IMR-90 (cell line): ENCODE data around the gene MINK1. TPM values are rescaled to one million over a fixed set of nuclear protein-coding genes. Genes with fewer than 3 reads are reported as not detected.

Experiments
- ATAC-seq: fragments of 200-7000 bp; cut with Tn5 transposase; 2 replicates; pipeline ENCODE4 v1.9.1; 2020; ENCODE audit warnings: low read depth, mild to moderate bottlenecking, moderate library complexity
- BruUV-seq: library from RNA; stranded (reverse); fragments of 400-500 nt; replicated peaks from 2 replicates; lab custom pipeline; 2021; lab: Mats Ljungman, UMichigan
- CTCF ChIA-PET: fragments of 300-600 bp; formaldehyde crosslinking; extraction: SDS; loops from one replicate; lab custom pipeline; 2021; ENCODE audit warnings: antibody characterized with exemption; lab: Yijun Ruan, JAX
- POLR2A ChIA-PET: fragments of 300-600 bp; sonication (Branson Sonifier 250); formaldehyde crosslinking; loops from one replicate; lab custom pipeline; 2022; ENCODE audit warnings: antibody characterized with exemption; ENCODE audit not compliant: unreplicated experiment; lab: Charles Lee
- DNase-seq: peaks from one replicate; pipeline ENCODE4 v3.0.0; 2013
- H2AFZ ChIP-seq: replicated peaks from 2 replicates; pipeline ENCODE3; 2013; ENCODE audit warnings: low read length, mild to moderate bottlenecking; ENCODE audit not compliant: poor library complexity
- H2AK5ac ChIP-seq: 2 replicates; pipeline ENCODE4 v1.6.1; 2013; ENCODE audit warnings: low read depth, low read length, inconsistent platforms
- H2AK9ac ChIP-seq: replicated peaks from 2 replicates; pipeline ENCODE3; 2013; ENCODE audit warnings: mild to moderate bottlenecking, low read depth, low read length, moderate library complexity; ENCODE audit not compliant: poor library complexity
- H2BK120ac ChIP-seq: 2 replicates; pipeline ENCODE4 v1.6.1; 2013; ENCODE audit warnings: low read depth, low read length, inconsistent platforms
- H2BK15ac ChIP-seq: 3 replicates; pipeline ENCODE4 v1.6.1; 2013; ENCODE audit warnings: low read depth, low read length, inconsistent platforms
- H2BK20ac ChIP-seq: 2 replicates; pipeline ENCODE4 v1.6.1; 2013; ENCODE audit warnings: low read depth, mild to moderate bottlenecking, inconsistent platforms, low read length, moderate library complexity
- H2BK5ac ChIP-seq: 2 replicates; pipeline ENCODE4 v1.6.1; 2013; ENCODE audit warnings: mild to moderate bottlenecking, low read depth, low read length, inconsistent platforms; ENCODE audit not compliant: poor library complexity, severe bottlenecking
- H3K14ac ChIP-seq: replicated peaks from 2 replicates; pipeline ENCODE4 v1.6.1; 2013; ENCODE audit warnings: low read depth, low read length, inconsistent platforms
- H3K18ac ChIP-seq: 2 replicates; pipeline ENCODE4 v1.6.1; 2013; ENCODE audit warnings: low read depth, low read length, control low read depth
- H3K23ac ChIP-seq: 2 replicates; pipeline ENCODE4 v1.6.1; 2013; ENCODE audit warnings: low read depth, low read length, inconsistent platforms
- H3K27ac ChIP-seq: 2 replicates; pipeline ENCODE4 v1.5.1; 2013; ENCODE audit warnings: mild to moderate bottlenecking, control low read depth, low read length; ENCODE audit not compliant: insufficient read depth
- H3K27me3 ChIP-seq: 2 replicates; pipeline ENCODE4 v1.6.1; 2013; ENCODE audit warnings: low read length; ENCODE audit not compliant: control insufficient read depth, insufficient read depth
- H3K36me3 ChIP-seq: 2 replicates; pipeline ENCODE4 v1.6.1; 2013; ENCODE audit warnings: low read length, mixed read lengths; ENCODE audit not compliant: control insufficient read depth, insufficient read depth
- H3K4ac ChIP-seq: 2 replicates; pipeline ENCODE4 v1.6.1; 2013; ENCODE audit warnings: low read depth, low read length, inconsistent platforms
- H3K4me1 ChIP-seq: 2 replicates; pipeline ENCODE4 v1.6.1; 2013; ENCODE audit warnings: low read length, mixed read lengths; ENCODE audit not compliant: control insufficient read depth, insufficient read depth
- H3K4me2 ChIP-seq: 2 replicates; pipeline ENCODE4 v1.6.1; 2013; ENCODE audit warnings: low read depth, mild to moderate bottlenecking, control low read depth, low read length, moderate library complexity
- H3K4me3 ChIP-seq: 2 replicates; pipeline ENCODE4 v1.5.1; 2013; ENCODE audit warnings: low read depth, mild to moderate bottlenecking, control low read depth, low read length, moderate library complexity; ENCODE audit not compliant: insufficient read depth
- H3K56ac ChIP-seq: 2 replicates; pipeline ENCODE4 v1.6.1; 2013; ENCODE audit warnings: low read length, inconsistent platforms; ENCODE audit not compliant: insufficient read depth; ENCODE audit errors: extremely low read depth
- H3K79me1 ChIP-seq, 2 experiments: 2 replicates each; pipeline ENCODE4 v1.6.1; 2013; ENCODE audit warnings: low read length in 2 of 2, inconsistent platforms in 1 of 2, low read depth in 1 of 2
- H3K9ac ChIP-seq: 2 replicates; pipeline ENCODE4 v1.6.1; 2013; ENCODE audit warnings: low read depth, low read length, control low read depth
- H3K9me1 ChIP-seq: 2 replicates; pipeline ENCODE4 v1.6.1; 2013; ENCODE audit warnings: low read length, inconsistent platforms; ENCODE audit not compliant: insufficient read depth
- H3K9me3 ChIP-seq: 2 replicates; pipeline ENCODE4 v1.6.1; 2013; ENCODE audit warnings: low read length; ENCODE audit not compliant: control insufficient read depth, insufficient read depth
- H4K20me1 ChIP-seq: 2 replicates; pipeline ENCODE4 v1.6.1; 2013; ENCODE audit warnings: low read length, inconsistent platforms; ENCODE audit not compliant: insufficient read depth
- H4K5ac ChIP-seq: 2 replicates; pipeline ENCODE4 v1.6.1; 2013; ENCODE audit warnings: mild to moderate bottlenecking, low read depth, low read length, control low read depth
- H4K8ac ChIP-seq, 2 experiments: 2 replicates each; pipeline ENCODE4 v1.6.1; 2013; ENCODE audit warnings: low read depth in 2 of 2, low read length in 2 of 2, control low read depth in 1 of 2, inconsistent platforms in 1 of 2
- H4K91ac ChIP-seq: 2 replicates; pipeline ENCODE4 v1.6.1; 2013; ENCODE audit warnings: low read depth, low read length, inconsistent platforms; ENCODE audit not compliant: insufficient read depth
- MAFK ChIP-seq: IDR thresholded peaks from 2 replicates; pipeline ENCODE4 v1.6.1; 2012; ENCODE audit warnings: low read depth, low read length, improper control_type of control experiment
- MAZ ChIP-seq: IDR thresholded peaks from 2 replicates; pipeline ENCODE4 v1.6.1; 2012; ENCODE audit warnings: low read depth, mild to moderate bottlenecking, low read length, improper control_type of control experiment, moderate library complexity, borderline replicate concordance
- NFE2L2 ChIP-seq: fragments of 150-350 bp; IDR thresholded peaks from 2 replicates; pipeline ENCODE4 v1.6.1; 2016; ENCODE audit warnings: low read depth, mild to moderate bottlenecking, low read length
- SMC3 ChIP-seq: fragments of 150-350 bp; IDR thresholded peaks from 2 replicates; pipeline ENCODE4 v1.6.1; 2016; ENCODE audit warnings: low read depth, mild to moderate bottlenecking, antibody characterized with exemption, low read length, moderate library complexity
- WGBS, 2 experiments: methylation state at CpG; one replicate each; pipeline versions ENCODE4 v1.1.5 to v1.1.7; 2013; ENCODE audit warnings: missing lambda C conversion rate in 2 of 2; ENCODE audit not compliant: insufficient read length in 1 of 2; ENCODE audit errors: extremely low coverage in 2 of 2; 5-methylcytosine and 5-hydroxymethylcytosine counted together
- dilution Hi-C: fragments of 300-500 bp; cut with HindIII; formaldehyde crosslinking; loops from one replicate; pipeline ENCODE4 v1.14.3; 2018; ENCODE audit warnings: low sequenced_read_pairs; ENCODE audit not compliant: unreplicated experiment
- in situ Hi-C: fragments of 300-500 bp; cut with MboI; formaldehyde crosslinking; loops from 3 replicates; pipeline ENCODE4 v1.14.3; 2019; ENCODE audit warnings: low sequenced_read_pairs, inconsistent platforms, mixed read lengths
- intact Hi-C: fragments of 100-400 bp; cut with micrococcal nuclease; formaldehyde crosslinking; loops from 2 replicates; pipeline ENCODE4 v1.10.0; 2022
- polyA plus RNA-seq, 3 experiments: library from polyadenylated mRNA; depleted of rRNA; stranded (reverse); fragments of >200 nt; gene quantifications; 2 replicates each; pipeline ENCODE4 v1.2.3, GENCODE V29; 2012; ENCODE audit warnings: low replicate concordance in 1 of 3
- total RNA-seq: library from RNA; depleted of rRNA; stranded (reverse); fragments of >200 nt; gene quantifications from 2 replicates; pipeline ENCODE4 v1.2.3, GENCODE V29; 2012

Gene MINK1
- total and polyA plus RNA-seq, 2 of the 4 experiments (the other 2 are of a cell fraction) = 12.2 to 40.9 TPM

GRCh38 chr17:4941319-4941610, 108.1 kb downstream of the MINK1 start:
- dilution Hi-C loops = no loop called here
- Histone ChIP-seq H3K27me3 (no peaks in the 10 kb centered on the region), H3K4me3 (peak overlapping the region; percentile 68), H3K14ac (peak overlapping the region; percentile 69), H3K9me1 (peaks cover 15% of the 10 kb centered on the region; the same call in 1 of the 2 replicates), H3K23ac (peak overlapping the region; percentile 79; the same call in 1 of the 2 replicates), H3K27ac (peak overlapping the region; percentile 78), H2BK5ac (peak overlapping the region; percentile 55), H3K79me1 (peaks cover 22 to 65% of the 10 kb centered on the region in 2 experiments; a peak in 3 of 4 replicates), H2BK120ac (no peak overlapping the region), H2AFZ (no peak overlapping the region), H2AK9ac (peak overlapping the region; percentile 99), H4K91ac (no peak overlapping the region), H3K9ac (peak overlapping the region; percentile 84), H4K8ac (peak overlapping the region; percentile 82 to 99; a peak in 3 of 4 replicates), H2BK15ac (no peak overlapping the region), H3K4me2 (peak overlapping the region; percentile 72), H4K5ac (peak overlapping the region; percentile 72; the same call in 1 of the 2 replicates), H3K4me1 (peaks cover 19% of the 10 kb centered on the region), H3K18ac (no peak overlapping the region), H3K56ac (0 out of 2 replicates have a peak overlapping the region, but pooled peaks have one; percentile 31), H3K4ac (peak overlapping the region; percentile 92), H2BK20ac (no peak overlapping the region), H3K9me3 (no peaks in the 10 kb centered on the region), H3K36me3 (peaks cover 53% of the 10 kb centered on the region), H2AK5ac (peak overlapping the region; percentile 93), H4K20me1 (peaks cover 51% of the 10 kb centered on the region)
- POLR2A ChIA-PET = no interaction called here
- DNase-seq = no peak
- BruUV-seq = no TSS peak
- 49% methylated on average over 3 of the region's 4 CpGs; no CpG with 5 or more reads in 1 of the 2 experiments for WGBS, 2 experiments
- ATAC-seq = no peak
- TF ChIP-seq MAZ (no peak), MAFK (no peak), NFE2L2 (no peak), SMC3 (no peak)
- intact Hi-C loops = no loop called here
- in situ Hi-C loops = no loop called here
- CTCF ChIA-PET = no interaction called here
